SK-N-SH (cell line): ENCODE data around the gene ATP6V0B. TPM values are rescaled to one million over a fixed set of nuclear protein-coding genes. Genes with fewer than 3 reads are reported as not detected.

Experiments used
- CTCF ChIA-PET: fragments of 300-600, 350-600 bp; formaldehyde crosslinking; extraction: SDS; loops from one replicate; lab custom pipeline; 2021; lab: Yijun Ruan, JAX
- POLR2A ChIA-PET: fragments of 350-600 bp; sonication (Branson Sonifier 250); formaldehyde crosslinking; extraction: SDS; loops from one replicate; lab custom pipeline; 2020; ENCODE audit warnings: antibody characterized with exemption, inconsistent platforms; lab: Yijun Ruan, JAX
- DNase-seq: peaks from one replicate; pipeline ENCODE4 v3.0.0; 2012
- H2AFZ ChIP-seq: fragments of 200-600 bp; sonication (generic); 2 replicates; pipeline ENCODE4 v1.8.1; 2016; ENCODE audit warnings: antibody characterized with exemption, mild to moderate bottlenecking, low read depth
- H3F3A ChIP-seq: fragments of 200-600 bp; sonication (generic); replicated peaks from 2 replicates; pipeline ENCODE3; 2016; ENCODE audit warnings: antibody characterized with exemption, mild to moderate bottlenecking; ENCODE audit not compliant: insufficient read depth
- H3K27ac ChIP-seq, 2 experiments: fragments of 200-500 bp in 1 of 2; fragments of 200-600 bp in 1 of 2; sonication (Bioruptor generic) in 1 of 2; sonication (generic), shearing (Covaris generic) in 1 of 2; 2 replicates each; pipeline versions ENCODE4 v1.5.1 to v1.6.1; 2014 to 2016; ENCODE audit warnings: low read depth in 2 of 2, inconsistent platforms in 1 of 2, low read length in 1 of 2, mild to moderate bottlenecking in 1 of 2, mixed read lengths in 1 of 2
- H3K27me3 ChIP-seq: fragments of 200-600 bp; sonication (generic), shearing (Covaris generic); 2 replicates; pipeline ENCODE4 v1.6.1; 2016; ENCODE audit warnings: mixed run types; ENCODE audit not compliant: insufficient read depth
- H3K36me3 ChIP-seq, 2 experiments: fragments of 200-500 bp in 1 of 2; fragments of 200-600 bp in 1 of 2; sonication (Bioruptor generic) in 1 of 2; sonication (generic) in 1 of 2; replicated peaks in 1 of 2; 2 replicates each; pipeline versions ENCODE3 to v1.5.1; 2014 to 2016; ENCODE audit warnings: low read length in 1 of 2, mild to moderate bottlenecking in 1 of 2; ENCODE audit not compliant: insufficient read depth in 2 of 2, control insufficient read depth in 1 of 2
- H3K4me1 ChIP-seq, 2 experiments: fragments of 200-500 bp in 1 of 2; fragments of 200-600 bp in 1 of 2; sonication (Bioruptor generic) in 1 of 2; sonication (generic), shearing (Covaris generic) in 1 of 2; 2 replicates each; pipeline versions ENCODE4 v1.5.1 to v1.6.1; 2014 to 2016; ENCODE audit warnings: low read depth in 1 of 2, low read length in 1 of 2, mixed run types in 1 of 2; ENCODE audit not compliant: insufficient read depth in 2 of 2, control insufficient read depth in 1 of 2
- H3K4me2 ChIP-seq: fragments of 200-600 bp; sonication (generic), shearing (Covaris generic); 2 replicates; pipeline ENCODE4 v1.6.1; 2017; ENCODE audit warnings: mixed run types
- H3K4me3 ChIP-seq, 2 experiments: fragments of 200-500 bp in 1 of 2; fragments of 200-600 bp in 1 of 2; sonication (Bioruptor generic) in 1 of 2; sonication (generic), shearing (Covaris generic) in 1 of 2; 2 replicates each; pipeline versions ENCODE4 v1.5.1 to v1.8.1; 2014 to 2016; ENCODE audit warnings: low read depth in 2 of 2, inconsistent platforms in 1 of 2, low read length in 1 of 2, mild to moderate bottlenecking in 1 of 2, mixed read lengths in 1 of 2, moderate library complexity in 1 of 2
- H3K79me2 ChIP-seq: fragments of 200-600 bp; sonication (generic); 2 replicates; pipeline ENCODE4 v1.8.1; 2017; ENCODE audit warnings: mild to moderate bottlenecking; ENCODE audit not compliant: insufficient read depth
- H3K9ac ChIP-seq: fragments of 200-600 bp; sonication (generic); 2 replicates; pipeline ENCODE4 v1.6.1; 2017; ENCODE audit warnings: mixed run types
- H3K9me2 ChIP-seq: fragments of 200-600 bp; sonication (generic); 2 replicates; pipeline ENCODE4 v1.6.1; 2017; ENCODE audit warnings: mixed run types
- H3K9me3 ChIP-seq: fragments of 200-600 bp; sonication (generic); 2 replicates; pipeline ENCODE4 v1.6.1; 2017; ENCODE audit warnings: mixed run types, mild to moderate bottlenecking, moderate library complexity
- H4K20me1 ChIP-seq: fragments of 200-600 bp; sonication (generic); 2 replicates; pipeline ENCODE4 v1.6.1; 2017; ENCODE audit warnings: mild to moderate bottlenecking, mixed run types; ENCODE audit not compliant: insufficient read depth
- CHD2 ChIP-seq: fragments of 150-350 bp; IDR thresholded peaks from 2 replicates; pipeline ENCODE4 v1.6.1; 2018; ENCODE audit warnings: low read length; ENCODE audit not compliant: partially characterized antibody
- ELF1 ChIP-seq: IDR thresholded peaks from 2 replicates; pipeline ENCODE4 v1.4.0; 2012
- EZH2phosphoT487 ChIP-seq: fragments of 200-600 bp; sonication (generic); IDR thresholded peaks from 2 replicates; pipeline ENCODE4 v1.6.1; 2017; ENCODE audit warnings: low read depth, mixed run types, mild to moderate bottlenecking, antibody characterized with exemption, moderate library complexity, borderline replicate concordance
- FOSL2 ChIP-seq: IDR thresholded peaks from 2 replicates; pipeline ENCODE4 v1.4.0; 2012; ENCODE audit warnings: low read depth, mild to moderate bottlenecking, moderate library complexity, borderline replicate concordance
- FOXJ3 ChIP-seq: sonication (generic); formaldehyde crosslinking; IDR thresholded peaks from 2 replicates; pipeline ENCODE4 v1.5.1; 2020; ENCODE audit warnings: mild to moderate bottlenecking, missing genetic modification reagents
- FOXM1 ChIP-seq: IDR thresholded peaks from 2 replicates; pipeline ENCODE4 v1.4.0; 2012; ENCODE audit warnings: low read depth, mild to moderate bottlenecking
- GABPA ChIP-seq: IDR thresholded peaks from 2 replicates; pipeline ENCODE4 v1.4.0; 2012; ENCODE audit warnings: low read depth, mild to moderate bottlenecking
- JUND ChIP-seq: IDR thresholded peaks from 2 replicates; pipeline ENCODE4 v1.4.0; 2012
- MEF2A ChIP-seq: IDR thresholded peaks from 2 replicates; pipeline ENCODE4 v1.4.0; 2012; ENCODE audit warnings: low read depth, borderline replicate concordance
- MXI1 ChIP-seq: IDR thresholded peaks from 2 replicates; pipeline ENCODE4 v1.6.1; 2012; ENCODE audit warnings: mild to moderate bottlenecking, low read depth, low read length, improper control_type of control experiment
- NFIC ChIP-seq: IDR thresholded peaks from 2 replicates; pipeline ENCODE4 v1.4.0; 2012; ENCODE audit warnings: borderline replicate concordance
- NRF1 ChIP-seq: IDR thresholded peaks from 2 replicates; pipeline ENCODE4 v1.6.1; 2012; ENCODE audit warnings: low read depth, mild to moderate bottlenecking, low read length
- PBX3 ChIP-seq: IDR thresholded peaks from 2 replicates; pipeline ENCODE4; 2012
- POLR2AphosphoS5 ChIP-seq: IDR thresholded peaks from 2 replicates; pipeline ENCODE4 v1.6.1; 2012; ENCODE audit warnings: low read depth, low read length
- RAD21 ChIP-seq: IDR thresholded peaks from 2 replicates; pipeline ENCODE4 v1.6.1; 2012; ENCODE audit warnings: mild to moderate bottlenecking, low read length
- RCOR1 ChIP-seq: fragments of 150-350 bp; IDR thresholded peaks from 2 replicates; pipeline ENCODE4 v1.6.1; 2017; ENCODE audit warnings: antibody characterized with exemption, low read length
- REST ChIP-seq: IDR thresholded peaks from 2 replicates; pipeline ENCODE4 v1.6.1; 2012; ENCODE audit warnings: mild to moderate bottlenecking, low read depth, low read length, moderate library complexity
- RXRA ChIP-seq: IDR thresholded peaks from 2 replicates; pipeline ENCODE4 v1.4.0; 2012; ENCODE audit warnings: low read depth, mild to moderate bottlenecking, borderline replicate concordance
- SMC3 ChIP-seq: IDR thresholded peaks from 2 replicates; pipeline ENCODE4 v1.6.1; 2012; ENCODE audit warnings: low read depth, low read length, improper control_type of control experiment
- TEAD4 ChIP-seq: IDR thresholded peaks from 2 replicates; pipeline ENCODE4 v1.4.0; 2012; ENCODE audit warnings: mild to moderate bottlenecking, borderline replicate concordance; ENCODE audit not compliant: insufficient read depth
- USF2 ChIP-seq: fragments of 150-350 bp; IDR thresholded peaks from 2 replicates; pipeline ENCODE4 v1.6.1; 2017; ENCODE audit warnings: antibody characterized with exemption, low read length, low read depth, borderline replicate concordance
- YY1 ChIP-seq: IDR thresholded peaks from 2 replicates; pipeline ENCODE4 v1.4.0; 2012; ENCODE audit warnings: low read depth, mild to moderate bottlenecking
- WGBS: methylation state at CpG from one replicate; pipeline ENCODE4 v1.1.6; 2017; ENCODE audit warnings: low lambda C conversion rate; 5-methylcytosine and 5-hydroxymethylcytosine counted together
- polyA plus RNA-seq, 3 experiments: library from polyadenylated mRNA; depleted of rRNA; stranded (reverse); fragments of >200 nt; gene quantifications; 2 replicates each; pipeline ENCODE4 v1.2.3, GENCODE V29; 2012

ATP6V0B gene
- polyA plus RNA-seq, 1 of the 3 experiments (the other 2 are of a cell fraction) = 180 TPM

GRCh38 chr1:43953361-43953760, 21.4 kb upstream of the ATP6V0B start:
- no peaks in the 10 kb centered on the region for H3K9me3 ChIP-seq
- DNase-seq = no peak
- H3K27me3 ChIP-seq = no peaks in the 10 kb centered on the region
- no peak overlapping the region for H3K9ac ChIP-seq
- CTCF ChIA-PET = interaction anchor here (0.7 to 1.3 kb wide), 5 partner anchors 19 to 423 kb away, joined by 3 read pairs; partner anchors contain the start of gene CCDC24
- H3K27ac ChIP-seq = no peak overlapping the region
- POLR2A ChIA-PET = no interaction called here
- peaks cover 4 to 14% of the 10 kb centered on the region in 2 experiments for H3K4me1 ChIP-seq
- H3F3A ChIP-seq = no peaks in the 10 kb centered on the region
- H2AFZ ChIP-seq = no peak overlapping the region
- H3K4me2 ChIP-seq = no peak overlapping the region
- H3K36me3 ChIP-seq = peaks cover 0 to 39% of the 10 kb centered on the region in 2 experiments
- H3K9me2 ChIP-seq = no peaks in the 10 kb centered on the region
- TF ChIP-seq RCOR1 = no peak
- TF ChIP-seq NFIC = no peak
- TF ChIP-seq YY1 = no peak
- TF ChIP-seq ELF1 = no peak
- TF ChIP-seq POLR2AphosphoS5 = no peak
- H4K20me1 ChIP-seq = peaks cover 6% of the 10 kb centered on the region; the same call in 1 of the 2 replicates
- peaks cover under 1% of the 10 kb centered on the region; the same call in 1 of the 2 replicates for H3K79me2 ChIP-seq
- no peak overlapping the region for H3K4me3 ChIP-seq
- 84% methylated on average over 3 of the region's 3 CpGs for WGBS

GRCh38 chr1:43954036-43954435, 20.7 kb upstream of the ATP6V0B start:
- Histone ChIP-seq H3K27ac (no peak overlapping the region), H3K9me2 (no peaks in the 10 kb centered on the region), H4K20me1 (peaks cover 6% of the 10 kb centered on the region; the same call in 1 of the 2 replicates), H3F3A (no peaks in the 10 kb centered on the region), H3K79me2 (no peaks in the 10 kb centered on the region; the same call in 1 of the 2 replicates), H3K4me1 (peaks cover 0 to 7% of the 10 kb centered on the region in 2 experiments; a peak in 1 of 4 replicates), H3K4me3 (no peak overlapping the region), H3K4me2 (no peak overlapping the region), H3K9me3 (no peaks in the 10 kb centered on the region), H3K27me3 (no peaks in the 10 kb centered on the region), H2AFZ (no peak overlapping the region), H3K36me3 (peaks cover 0 to 44% of the 10 kb centered on the region in 2 experiments), H3K9ac (no peak overlapping the region)
- ChIA-PET POLR2A (no interaction called here), CTCF (interaction anchor here (1.2 kb wide), 1 partner anchor 38 kb away, joined by 3 read pairs; the partner anchor contains the start of gene CCDC24)
- no peak for DNase-seq
- TF ChIP-seq GABPA = no peak
- no peak for TF ChIP-seq POLR2AphosphoS5
- TF ChIP-seq SMC3 = no peak
- TF ChIP-seq CHD2 = no peak
- no peak for TF ChIP-seq RCOR1
- TF ChIP-seq RXRA = no peak
- no peak for TF ChIP-seq EZH2phosphoT487
- TF ChIP-seq REST = no peak
- TF ChIP-seq YY1 = no peak
- TF ChIP-seq FOXJ3 (CRISPR knock-in tag) = no peak
- no peak for TF ChIP-seq MEF2A
- no peak for TF ChIP-seq RAD21
- TF ChIP-seq TEAD4 = no peak
- no peak for TF ChIP-seq FOXM1
- no peak for TF ChIP-seq JUND
- no peak for TF ChIP-seq NRF1
- TF ChIP-seq FOSL2 = no peak
- no peak for TF ChIP-seq MXI1
- TF ChIP-seq PBX3 = no peak
- no peak for TF ChIP-seq USF2
- 70% methylated on average over 2 of the region's 5 CpGs for WGBS
